Measurements from ENCODE around the gene GTF3A.

DNA sequence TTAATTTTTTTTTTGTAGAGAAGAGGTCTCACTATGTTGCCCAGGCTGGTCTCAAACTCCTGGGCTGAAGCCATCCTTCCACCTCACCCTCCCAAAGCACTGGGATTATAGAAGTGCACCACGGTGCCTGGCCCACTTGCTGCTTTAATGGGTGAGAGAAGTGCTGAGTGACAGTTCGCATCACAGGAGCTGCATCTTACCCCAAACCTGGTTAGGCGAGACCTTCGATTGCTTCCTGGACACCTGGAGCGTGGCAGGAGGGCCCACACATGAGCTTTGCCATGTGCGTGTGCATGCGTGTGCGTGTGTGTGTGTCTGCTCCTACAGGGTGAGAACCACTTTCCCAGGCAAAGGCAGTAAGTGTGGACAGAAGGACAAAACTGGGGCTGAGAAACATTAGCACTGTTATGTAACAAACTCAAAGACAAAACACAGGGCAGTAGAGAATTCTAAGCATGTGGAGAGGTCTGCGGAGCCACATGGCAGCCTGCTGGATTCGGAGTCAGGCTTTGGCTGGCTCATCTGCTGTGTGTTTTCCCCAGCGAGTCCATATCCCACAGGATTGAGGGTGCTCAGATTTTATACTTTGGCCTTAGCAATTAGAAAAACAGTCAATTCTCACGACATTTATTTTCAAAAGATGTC, 37.6 kb downstream of the GTF3A start:
- TF ChIP-seq, protein P1, sequence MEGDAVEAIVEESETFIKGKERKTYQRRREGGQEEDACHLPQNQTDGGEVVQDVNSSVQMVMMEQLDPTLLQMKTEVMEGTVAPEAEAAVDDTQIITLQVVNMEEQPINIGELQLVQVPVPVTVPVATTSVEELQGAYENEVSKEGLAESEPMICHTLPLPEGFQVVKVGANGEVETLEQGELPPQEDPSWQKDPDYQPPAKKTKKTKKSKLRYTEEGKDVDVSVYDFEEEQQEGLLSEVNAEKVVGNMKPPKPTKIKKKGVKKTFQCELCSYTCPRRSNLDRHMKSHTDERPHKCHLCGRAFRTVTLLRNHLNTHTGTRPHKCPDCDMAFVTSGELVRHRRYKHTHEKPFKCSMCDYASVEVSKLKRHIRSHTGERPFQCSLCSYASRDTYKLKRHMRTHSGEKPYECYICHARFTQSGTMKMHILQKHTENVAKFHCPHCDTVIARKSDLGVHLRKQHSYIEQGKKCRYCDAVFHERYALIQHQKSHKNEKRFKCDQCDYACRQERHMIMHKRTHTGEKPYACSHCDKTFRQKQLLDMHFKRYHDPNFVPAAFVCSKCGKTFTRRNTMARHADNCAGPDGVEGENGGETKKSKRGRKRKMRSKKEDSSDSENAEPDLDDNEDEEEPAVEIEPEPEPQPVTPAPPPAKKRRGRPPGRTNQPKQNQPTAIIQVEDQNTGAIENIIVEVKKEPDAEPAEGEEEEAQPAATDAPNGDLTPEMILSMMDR (IDR thresholded peaks at IDR 0.05) = no peak
- no peak for TF ChIP-seq POLR2A (IDR thresholded peaks at IDR 0.05)
- no peak for TF ChIP-seq EP300 (IDR thresholded peaks at IDR 0.05; ENCODE audit: low read depth)
- TF ChIP-seq POLR2AphosphoS5 (IDR thresholded peaks at IDR 0.05) = peak in 2 of 3 donors; percentile 44 to 52
